Measurements from ENCODE around the gene METTL26.

The METTL26 gene

DNA sequence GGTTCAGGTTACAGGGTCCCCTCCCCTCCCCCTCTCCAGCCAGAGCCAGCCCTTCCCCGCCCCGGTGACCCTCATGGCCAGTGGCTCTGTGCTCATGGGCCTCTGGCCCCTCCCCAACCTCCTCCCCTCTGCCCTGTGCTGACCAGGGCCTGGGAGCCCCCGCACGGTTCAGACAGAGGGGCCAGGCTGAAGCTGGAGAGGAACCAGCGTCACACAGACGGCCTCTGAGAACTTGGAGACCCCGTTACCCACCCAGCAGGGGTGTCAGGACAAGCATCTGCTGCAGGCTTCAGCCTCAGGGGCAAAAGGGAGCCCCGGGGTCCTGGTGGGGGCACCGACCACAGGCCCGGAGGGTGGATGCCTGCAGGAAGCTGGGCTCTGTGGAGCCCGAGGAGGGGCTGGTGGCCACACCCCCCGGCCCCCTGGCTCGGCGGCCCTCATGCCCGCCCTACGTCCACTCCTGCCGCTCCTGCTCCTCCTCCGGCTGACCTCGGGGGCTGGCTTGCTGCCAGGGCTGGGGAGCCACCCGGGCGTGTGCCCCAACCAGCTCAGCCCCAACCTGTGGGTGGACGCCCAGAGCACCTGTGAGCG, 5.2 kb downstream of the METTL26 start, which contains the start of gene WFIKKN1:
Gene WFIKKN1 (plus strand): TSS at position 171 of the 591 bp plus-strand sequence. CDS start 269 bp downstream, at position 440.
- no peak within 1 kb of the TSS for H2AFZ ChIP-seq (ENCODE audit: low read depth, low read length, severe bottlenecking)
- no peak within 1 kb of the TSS for H3K4me3 ChIP-seq (ENCODE audit: insufficient read depth, low read length, poor library complexity, severe bottlenecking)
- no peaks in the 10 kb centered on the region for H3K9me3 ChIP-seq (ENCODE audit: insufficient read depth, low read length)
- H3K27ac ChIP-seq (ENCODE audit: low read depth, low read length), result no peak within 1 kb of the TSS
- H3F3A ChIP-seq (ENCODE audit: insufficient read depth), result no peaks in the 10 kb centered on the region
- H3K79me2 ChIP-seq (ENCODE audit: insufficient read depth, low read length), result no peaks in the 10 kb centered on the region
- no peak for TF ChIP-seq EZH2phosphoT487 (conservative IDR thresholded peaks at IDR 0.05; ENCODE audit: low read length)
- no peaks in the 10 kb centered on the region for H3K27me3 ChIP-seq (ENCODE audit: low read length)
- H3K4me2 ChIP-seq (ENCODE audit: low read depth, low read length, poor library complexity, severe bottlenecking), result no peak within 1 kb of the TSS
- no peaks in the 10 kb centered on the region for H3K9me2 ChIP-seq (replicated peaks; ENCODE audit: insufficient read depth, low read length)
- H4K20me1 ChIP-seq (ENCODE audit: low read depth, low read length), result no peaks in the 10 kb centered on the region
- H3K9ac ChIP-seq (ENCODE audit: low read length), result no peak within 1 kb of the TSS
- no peaks in the 10 kb centered on the region for H3K36me3 ChIP-seq (ENCODE audit: low read length)

DNA sequence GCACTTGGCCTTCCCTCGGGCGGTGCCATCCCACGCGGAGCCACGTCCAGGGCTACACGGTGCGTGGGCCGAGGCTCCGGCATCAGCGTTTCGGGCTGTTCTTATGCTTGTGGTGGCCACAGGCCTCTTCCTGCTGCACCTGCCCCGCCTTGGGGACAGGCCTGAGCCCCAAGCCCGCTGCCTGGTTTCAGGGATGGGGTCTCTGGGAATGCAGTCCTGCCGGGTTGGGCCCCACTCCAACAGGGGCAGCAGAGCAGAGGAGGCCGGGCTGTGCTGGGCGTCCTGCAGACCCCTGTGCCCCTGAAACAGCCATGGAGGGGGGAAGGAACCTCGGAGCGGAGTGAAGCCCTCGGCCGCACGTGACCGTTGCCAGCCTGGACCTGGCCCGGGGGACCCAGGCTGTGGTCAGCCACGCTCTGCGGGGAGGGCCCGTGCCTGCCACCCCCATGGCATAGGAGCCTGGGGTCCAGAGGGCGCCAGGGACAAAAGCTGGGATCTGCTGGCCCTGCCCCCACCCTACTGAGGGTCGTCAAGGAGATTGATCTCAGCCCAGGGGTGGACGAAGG, 5.8 kb downstream of the METTL26 start:
- H3F3A ChIP-seq (ENCODE audit: insufficient read depth), result no peaks in the 10 kb centered on the region
- H3K27me3 ChIP-seq (ENCODE audit: low read length), result no peaks in the 10 kb centered on the region
- TF ChIP-seq, protein P1, sequence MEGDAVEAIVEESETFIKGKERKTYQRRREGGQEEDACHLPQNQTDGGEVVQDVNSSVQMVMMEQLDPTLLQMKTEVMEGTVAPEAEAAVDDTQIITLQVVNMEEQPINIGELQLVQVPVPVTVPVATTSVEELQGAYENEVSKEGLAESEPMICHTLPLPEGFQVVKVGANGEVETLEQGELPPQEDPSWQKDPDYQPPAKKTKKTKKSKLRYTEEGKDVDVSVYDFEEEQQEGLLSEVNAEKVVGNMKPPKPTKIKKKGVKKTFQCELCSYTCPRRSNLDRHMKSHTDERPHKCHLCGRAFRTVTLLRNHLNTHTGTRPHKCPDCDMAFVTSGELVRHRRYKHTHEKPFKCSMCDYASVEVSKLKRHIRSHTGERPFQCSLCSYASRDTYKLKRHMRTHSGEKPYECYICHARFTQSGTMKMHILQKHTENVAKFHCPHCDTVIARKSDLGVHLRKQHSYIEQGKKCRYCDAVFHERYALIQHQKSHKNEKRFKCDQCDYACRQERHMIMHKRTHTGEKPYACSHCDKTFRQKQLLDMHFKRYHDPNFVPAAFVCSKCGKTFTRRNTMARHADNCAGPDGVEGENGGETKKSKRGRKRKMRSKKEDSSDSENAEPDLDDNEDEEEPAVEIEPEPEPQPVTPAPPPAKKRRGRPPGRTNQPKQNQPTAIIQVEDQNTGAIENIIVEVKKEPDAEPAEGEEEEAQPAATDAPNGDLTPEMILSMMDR (IDR thresholded peaks at IDR 0.05; ENCODE audit: insufficient read depth, low read length, poor library complexity, severe bottlenecking), result no peak
- no peak for TF ChIP-seq EZH2phosphoT487 (conservative IDR thresholded peaks at IDR 0.05; ENCODE audit: low read length)
- H3K79me2 ChIP-seq (ENCODE audit: insufficient read depth, low read length), result no peaks in the 10 kb centered on the region
- H3K9me3 ChIP-seq (ENCODE audit: insufficient read depth, low read length), result no peaks in the 10 kb centered on the region
- no peak overlapping the region for H3K27ac ChIP-seq (ENCODE audit: low read depth, low read length)
- H3K4me3 ChIP-seq (ENCODE audit: insufficient read depth, low read length, poor library complexity, severe bottlenecking), result no peak overlapping the region
- H3K9ac ChIP-seq (ENCODE audit: low read length), result no peak overlapping the region
- H3K36me3 ChIP-seq (ENCODE audit: low read length), result no peaks in the 10 kb centered on the region
- H4K20me1 ChIP-seq (ENCODE audit: low read depth, low read length), result no peaks in the 10 kb centered on the region
- H3K9me2 ChIP-seq (replicated peaks; ENCODE audit: insufficient read depth, low read length), result no peaks in the 10 kb centered on the region
- no peak overlapping the region for H3K4me2 ChIP-seq (ENCODE audit: low read depth, low read length, poor library complexity, severe bottlenecking)
- H2AFZ ChIP-seq (ENCODE audit: low read depth, low read length, severe bottlenecking), result no peak overlapping the region

DNA sequence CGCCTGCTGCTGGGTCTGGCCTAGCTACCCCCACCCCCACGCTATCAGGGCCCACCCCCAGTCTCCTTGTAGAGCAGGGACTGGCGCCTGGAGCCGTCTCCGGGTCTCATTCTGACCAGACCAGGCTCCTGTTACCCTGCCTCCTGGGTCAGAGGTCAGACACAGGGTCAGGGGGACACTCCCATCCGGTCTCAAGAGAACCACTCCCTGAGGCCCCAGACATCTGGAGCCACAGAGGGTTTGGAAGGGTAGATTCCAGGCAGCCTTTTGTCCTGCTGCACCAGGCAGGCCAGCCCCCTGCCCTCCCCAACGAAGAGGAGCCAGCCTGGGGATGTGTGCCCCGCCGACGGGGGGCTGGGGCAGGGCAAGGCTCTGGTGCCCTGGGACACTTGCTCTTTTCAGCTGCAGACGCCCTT, 6.3 kb downstream of the METTL26 start:
- no peaks in the 10 kb centered on the region for H4K20me1 ChIP-seq (ENCODE audit: low read depth, low read length)
- H3K9me2 ChIP-seq (replicated peaks; ENCODE audit: insufficient read depth, low read length), result no peaks in the 10 kb centered on the region
- H3K4me3 ChIP-seq (ENCODE audit: insufficient read depth, low read length, poor library complexity, severe bottlenecking), result no peak overlapping the region
- no peaks in the 10 kb centered on the region for H3K27me3 ChIP-seq (ENCODE audit: low read length)
- H3K9ac ChIP-seq (ENCODE audit: low read length), result no peak overlapping the region
- no peak overlapping the region for H3K27ac ChIP-seq (ENCODE audit: low read depth, low read length)
- no peak for TF ChIP-seq EZH2phosphoT487 (conservative IDR thresholded peaks at IDR 0.05; ENCODE audit: low read length)
- TF ChIP-seq, protein P1 (IDR thresholded peaks at IDR 0.05; ENCODE audit: insufficient read depth, low read length, poor library complexity, severe bottlenecking), result no peak
- H3K4me2 ChIP-seq (ENCODE audit: low read depth, low read length, poor library complexity, severe bottlenecking), result no peak overlapping the region
- no peaks in the 10 kb centered on the region for H3K9me3 ChIP-seq (ENCODE audit: insufficient read depth, low read length)
- H2AFZ ChIP-seq (ENCODE audit: low read depth, low read length, severe bottlenecking), result no peak overlapping the region
- H3K79me2 ChIP-seq (ENCODE audit: insufficient read depth, low read length), result no peaks in the 10 kb centered on the region
- no peaks in the 10 kb centered on the region for H3K36me3 ChIP-seq (ENCODE audit: low read length)
- H3F3A ChIP-seq (ENCODE audit: insufficient read depth), result no peaks in the 10 kb centered on the region

DNA sequence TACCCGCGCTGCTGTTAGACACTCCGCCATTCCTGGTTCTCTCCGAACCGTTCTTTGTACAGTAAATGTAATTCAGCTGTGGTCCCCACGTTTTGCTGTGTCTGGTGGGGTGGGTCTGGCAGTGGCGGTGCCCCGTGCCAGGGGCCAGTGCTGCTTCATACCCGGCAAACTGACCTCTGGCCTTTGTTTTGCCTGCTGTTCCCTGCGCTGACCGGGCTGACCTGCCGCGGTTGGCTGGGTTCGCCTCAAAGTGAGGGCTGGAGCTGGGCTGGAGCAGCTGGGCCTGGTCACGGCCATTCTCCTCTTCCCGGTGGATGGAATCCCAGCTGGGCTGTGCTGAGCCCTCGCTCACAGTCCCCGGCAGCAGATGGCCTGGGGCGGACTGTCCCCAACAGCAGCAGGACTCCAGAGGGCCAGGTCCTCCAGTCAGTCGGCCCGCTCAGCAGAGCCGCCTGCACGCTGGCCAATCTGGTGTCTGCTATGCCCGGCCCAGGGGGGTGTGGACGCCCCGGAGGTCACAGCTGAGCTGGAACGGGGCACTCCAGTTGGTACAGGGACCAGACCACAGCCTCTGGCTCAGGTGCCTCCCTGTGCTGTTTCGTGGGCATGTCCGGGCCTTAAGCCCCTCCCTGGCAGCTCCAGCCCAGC, 6.8 kb downstream of the METTL26 start:
- H3K36me3 ChIP-seq (ENCODE audit: low read length), result no peaks in the 10 kb centered on the region
- no peak overlapping the region for H2AFZ ChIP-seq (ENCODE audit: low read depth, low read length, severe bottlenecking)
- no peak overlapping the region for H3K27ac ChIP-seq (ENCODE audit: low read depth, low read length)
- TF ChIP-seq, protein P1 (IDR thresholded peaks at IDR 0.05; ENCODE audit: insufficient read depth, low read length, poor library complexity, severe bottlenecking), result no peak
- no peak for TF ChIP-seq EZH2phosphoT487 (conservative IDR thresholded peaks at IDR 0.05; ENCODE audit: low read length)
- H3K27me3 ChIP-seq (ENCODE audit: low read length), result no peaks in the 10 kb centered on the region
- no peak overlapping the region for H3K4me2 ChIP-seq (ENCODE audit: low read depth, low read length, poor library complexity, severe bottlenecking)
- H3K4me3 ChIP-seq (ENCODE audit: insufficient read depth, low read length, poor library complexity, severe bottlenecking), result no peak overlapping the region
- H3K9me3 ChIP-seq (ENCODE audit: insufficient read depth, low read length), result no peaks in the 10 kb centered on the region
- H3K9ac ChIP-seq (ENCODE audit: low read length), result no peak overlapping the region
- no peaks in the 10 kb centered on the region for H3F3A ChIP-seq (ENCODE audit: insufficient read depth)
- H3K79me2 ChIP-seq (ENCODE audit: insufficient read depth, low read length), result no peaks in the 10 kb centered on the region
- H4K20me1 ChIP-seq (ENCODE audit: low read depth, low read length), result no peaks in the 10 kb centered on the region
- no peaks in the 10 kb centered on the region for H3K9me2 ChIP-seq (replicated peaks; ENCODE audit: insufficient read depth, low read length)
